GM12878 (cell line): ENCODE results near the gene CCNC. TPM values are rescaled to one million over a fixed set of nuclear protein-coding genes. Genes with fewer than 3 reads are reported as not detected.
"Not testable (repeated sequence)": the region's sequence is repeated elsewhere in the genome, so short reads cannot be mapped to it uniquely, and the experiment has no call there.

Experiments
- ATAC-seq: fragments of 200-7000 bp; cut with Tn5 transposase; 3 replicates; pipeline ENCODE4 v1.9.1; 2020; ENCODE audit warnings: mild to moderate bottlenecking, moderate library complexity
- BruUV-seq: library from RNA; stranded (reverse); fragments of 400-500 nt; replicated peaks from 2 replicates; lab custom pipeline; 2021; lab: Mats Ljungman, UMichigan
- CTCF ChIA-PET: fragments of 300-600 bp; sonication (Branson Sonifier 250); formaldehyde crosslinking; extraction: SDS; loops from one replicate; lab custom pipeline; 2021; ENCODE audit warnings: inconsistent platforms; lab: Yijun Ruan, JAX
- POLR2A ChIA-PET: fragments of 350-600 bp; formaldehyde crosslinking; extraction: SDS; loops from one replicate; lab custom pipeline; 2021; ENCODE audit warnings: inconsistent platforms; lab: Charles Lee
- RAD21 ChIA-PET: fragments of 300-600 bp; sonication (Branson Sonifier 250); formaldehyde crosslinking; loops from one replicate; lab custom pipeline; 2023; ENCODE audit warnings: antibody characterized with exemption; ENCODE audit not compliant: unreplicated experiment; lab: Charles Lee
- SMC1A ChIA-PET: fragments of 300-600 bp; sonication (Branson Sonifier 250); formaldehyde crosslinking; loops from one replicate; lab custom pipeline; 2023; ENCODE audit not compliant: unreplicated experiment, uncharacterized antibody; lab: Charles Lee
- DNase-seq: peaks from one replicate; pipeline ENCODE4 v3.0.0-alpha.2; 2011; ENCODE audit warnings: low read depth, low spot score
- FAIRE-seq: peaks from 3 replicates; lab custom pipeline; 2011; peaks lifted over from hg19 to GRCh38; lab: Jason Lieb, UNC
- H2AFZ ChIP-seq: 2 replicates; pipeline ENCODE4 v1.6.0; 2011; ENCODE audit warnings: low read depth, low read length, control low read depth; ENCODE audit not compliant: control insufficient read depth
- H3K27ac ChIP-seq: 2 replicates; pipeline ENCODE4 v1.5.1; 2011; ENCODE audit warnings: control low read depth; ENCODE audit not compliant: control insufficient read depth, insufficient read depth
- H3K27me3 ChIP-seq, 2 experiments: replicated peaks in 1 of 2; 2 replicates each; pipeline versions ENCODE4 v1.6.0 to v1.6.1; 2011; ENCODE audit warnings: low read length in 1 of 2; ENCODE audit not compliant: control insufficient read depth in 2 of 2, insufficient read depth in 2 of 2
- H3K36me3 ChIP-seq, 2 experiments: 2 replicates each; pipeline ENCODE4 v1.5.1; 2011; ENCODE audit warnings: low read length in 1 of 2; ENCODE audit not compliant: control insufficient read depth in 2 of 2, insufficient read depth in 2 of 2
- H3K4me1 ChIP-seq: 2 replicates; pipeline ENCODE4 v1.6.1; 2011; ENCODE audit warnings: mild to moderate bottlenecking, low read length, moderate library complexity, mixed read lengths; ENCODE audit not compliant: control insufficient read depth, insufficient read depth
- H3K4me2 ChIP-seq: 2 replicates; pipeline ENCODE4 v1.6.0; 2011; ENCODE audit warnings: control low read depth; ENCODE audit not compliant: control insufficient read depth, insufficient read depth
- H3K4me3 ChIP-seq: fragments of 200-600 bp; sonication (generic); 2 replicates; pipeline ENCODE4 v1.5.1; 2016
- H3K79me2 ChIP-seq: 2 replicates; pipeline ENCODE4 v1.6.0; 2011; ENCODE audit warnings: low read length; ENCODE audit not compliant: control insufficient read depth, insufficient read depth
- H3K9ac ChIP-seq: 2 replicates; pipeline ENCODE4 v1.8.0; 2011; ENCODE audit warnings: low read length, control low read depth, mixed read lengths; ENCODE audit not compliant: control insufficient read depth, insufficient read depth
- H3K9me3 ChIP-seq: replicated peaks from 3 replicates; pipeline ENCODE4 v1.5.1; 2011; ENCODE audit warnings: mild to moderate bottlenecking, low read length; ENCODE audit not compliant: control insufficient read depth, insufficient read depth
- H4K20me1 ChIP-seq: 2 replicates; pipeline ENCODE4 v1.6.0; 2011; ENCODE audit not compliant: control insufficient read depth, insufficient read depth
- CHD1 ChIP-seq: IDR thresholded peaks from 2 replicates; pipeline ENCODE4 v1.6.1; 2012; ENCODE audit warnings: low read depth, low read length, improper control_type of control experiment
- ESRRA ChIP-seq: IDR thresholded peaks from 2 replicates; pipeline ENCODE4 v1.6.1; 2012; ENCODE audit warnings: mild to moderate bottlenecking, low read length, improper control_type of control experiment
- EZH2 ChIP-seq: IDR thresholded peaks from 2 replicates; pipeline ENCODE4 v1.6.1; 2012; ENCODE audit warnings: low read depth, mild to moderate bottlenecking, control low read depth, inconsistent platforms, low read length, borderline replicate concordance; ENCODE audit not compliant: control insufficient read depth
- KDM1A ChIP-seq: fragments of 200-600 bp; sonication (generic); IDR thresholded peaks from 2 replicates; pipeline ENCODE4 v1.6.1; 2016; ENCODE audit warnings: borderline replicate concordance
- LARP7 ChIP-seq: fragments of 450-650 bp; IDR thresholded peaks from 2 replicates; pipeline ENCODE4 v1.6.1; 2017; ENCODE audit warnings: mild to moderate bottlenecking
- WGBS: methylation state at CpG from one replicate; pipeline ENCODE4 v1.1.6; 2016; ENCODE audit warnings: low lambda C conversion rate; ENCODE audit not compliant: insufficient replicate concordance, insufficient coverage; ENCODE audit errors: missing lambda C conversion rate; 5-methylcytosine and 5-hydroxymethylcytosine counted together
- in situ Hi-C: fragments of 300-500 bp; cut with MboI; formaldehyde crosslinking; loops from 9 replicates; pipeline ENCODE4 v1.14.3; 2018; ENCODE audit warnings: mixed read lengths
- intact Hi-C: fragments of 100-400 bp; cut with micrococcal nuclease; formaldehyde crosslinking; loops from one replicate; pipeline ENCODE4 v1.14.2; 2022; ENCODE audit not compliant: unreplicated experiment
- polyA plus RNA-seq, 11 experiments: library from polyadenylated mRNA; depleted of rRNA in 4 of 11; unstranded in 6 of 11; stranded (reverse) in 5 of 11; fragments of >200 nt; fragmentation: Nextera tagmentation in 4 of 11; fragmentation: Illumina TruSeq in 1 of 11; extraction: Ambion mirVana in 4 of 11; extraction: Trizol in 1 of 11; gene quantifications; 1 replicate in 1 of 11; 2 replicates in 10 of 11; pipeline versions ENCODE4 v1.2.1 to v1.2.3, GENCODE V29; 2011 to 2016; ENCODE audit warnings: inconsistent platforms in 2 of 11, missing spikeins in 2 of 11, low read depth in 1 of 11
- total RNA-seq, 4 experiments: library from RNA; depleted of rRNA in 3 of 4; stranded (reverse); fragments of >200 nt in 3 of 4; fragmentation: Illumina TruSeq in 1 of 4; extraction: Trizol in 1 of 4; gene quantifications; 2 replicates each; pipeline versions ENCODE4 v1.2.1 to v1.2.3, GENCODE V29; 2013 to 2021

Gene CCNC
- total and polyA plus RNA-seq, 10 of the 15 experiments (the other 5 are each of a cell fraction or from before 2014, with no cell fraction given), result 68.5 to 168 (median 99.4) TPM

DNA sequence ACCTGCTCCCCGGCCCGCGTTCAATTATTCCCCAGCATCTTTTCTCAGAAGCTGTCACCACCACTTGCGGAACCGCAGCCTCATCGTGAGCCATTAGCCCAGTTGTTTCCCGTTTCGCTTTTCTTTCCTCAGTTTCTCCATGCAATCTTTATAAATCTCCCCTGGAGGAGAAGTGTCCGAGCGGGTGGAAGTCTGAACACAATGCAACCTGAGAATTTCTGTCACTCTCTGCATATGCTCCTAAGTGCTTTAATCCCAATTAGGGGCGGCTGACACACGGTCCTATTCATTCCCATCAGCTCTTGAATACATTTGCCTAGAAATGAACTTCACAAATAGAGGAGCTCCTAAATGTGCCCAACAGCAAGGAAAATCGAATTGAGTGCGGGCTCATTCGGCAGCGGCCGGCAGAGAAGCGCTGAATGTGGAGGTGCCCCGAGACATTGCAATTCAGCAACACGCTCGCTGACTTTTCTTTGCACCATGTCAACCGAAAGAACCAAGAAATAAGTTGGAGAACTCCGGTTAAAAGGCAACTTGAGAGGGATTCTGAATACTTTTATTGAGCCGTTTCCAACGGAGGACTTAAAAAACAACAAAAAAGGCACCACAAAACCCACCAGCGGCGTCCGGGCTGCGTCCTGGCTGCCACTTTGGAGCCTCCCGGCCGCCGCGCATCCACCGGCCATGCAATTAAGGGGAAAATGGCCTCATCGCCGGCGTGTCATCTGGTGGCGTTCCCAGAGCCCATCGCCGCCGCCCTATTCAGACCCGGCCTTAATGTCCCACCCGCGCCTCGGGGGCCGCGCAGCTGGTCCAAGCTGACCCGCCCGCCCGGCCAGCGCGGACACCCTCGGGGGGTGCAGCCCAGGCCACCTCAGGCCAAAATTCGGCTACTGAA is 34.3 kb upstream of the CCNC start:
- intact Hi-C loops (no loop called here), in situ Hi-C loops (no loop called here)
- Histone ChIP-seq H3K4me3 (peak overlapping the region; percentile 56; the same call in 1 of the 2 replicates), H3K9me3 (no peaks in the 10 kb centered on the region; the same call in 1 of the 3 replicates), H2AFZ (no peak overlapping the region), H3K27ac (no peak overlapping the region), H3K4me1 (0 out of 2 replicates have a peak, but pooled peaks cover 2% of the 10 kb centered on the region), H3K79me2 (no peaks in the 10 kb centered on the region), H3K27me3 (peaks cover 21 to 37% of the 10 kb centered on the region in 2 experiments), H3K36me3 (no peaks in the 10 kb centered on the region), H3K4me2 (peak overlapping the region; percentile 67), H4K20me1 (no peaks in the 10 kb centered on the region; the same call in 1 of the 2 replicates), H3K9ac (no peak overlapping the region)
- no TSS peak for BruUV-seq
- SMC1A ChIA-PET, result no interaction called here
- WGBS, result 27% methylated on average over 39 of the region's 54 CpGs
- CTCF ChIA-PET, result interaction anchor here (2.0 kb wide), 1 partner anchor 9 kb away, joined by 5 read pairs; no protein-coding TSS in a partner anchor
- RAD21 ChIA-PET, result no interaction called here
- TF ChIP-seq ESRRA, result no peak
- TF ChIP-seq CHD1, result no peak
- TF ChIP-seq EZH2, result peak; percentile 76; the same call in 1 of the 2 replicates
- TF ChIP-seq KDM1A, result no peak
- TF ChIP-seq LARP7, result no peak
- FAIRE-seq (no peak), DNase-seq (no peak), ATAC-seq (peak; percentile 12)
- POLR2A ChIA-PET, result no interaction called here

- H3K36me3 ChIP-seq, H3K27ac ChIP-seq, ATAC-seq, intact Hi-C loops, H3K9me3 ChIP-seq, CTCF ChIA-PET, RAD21 ChIA-PET, H3K9ac ChIP-seq, FAIRE-seq, in situ Hi-C loops, H3K4me2 ChIP-seq, H4K20me1 ChIP-seq, DNase-seq, H3K4me3 ChIP-seq, BruUV-seq, H3K79me2 ChIP-seq, H2AFZ ChIP-seq, H3K4me1 ChIP-seq, POLR2A ChIA-PET, SMC1A ChIA-PET: not testable (repeated sequence)
- peaks cover 7 to 16% of the 10 kb centered on the region in 2 experiments for H3K27me3 ChIP-seq
- 74% methylated on average over 8 of the region's 8 CpGs for WGBS
Measured at GRCh38 chr6:99594696-99595095, 26.2 kb upstream of the CCNC start.
